ENCODE measurements around the gene ZNF536.
"Not testable (repeated sequence)": the region's sequence is repeated elsewhere in the genome, so short reads cannot be mapped to it uniquely, and the experiment has no call there.

Gene ZNF536

DNA sequence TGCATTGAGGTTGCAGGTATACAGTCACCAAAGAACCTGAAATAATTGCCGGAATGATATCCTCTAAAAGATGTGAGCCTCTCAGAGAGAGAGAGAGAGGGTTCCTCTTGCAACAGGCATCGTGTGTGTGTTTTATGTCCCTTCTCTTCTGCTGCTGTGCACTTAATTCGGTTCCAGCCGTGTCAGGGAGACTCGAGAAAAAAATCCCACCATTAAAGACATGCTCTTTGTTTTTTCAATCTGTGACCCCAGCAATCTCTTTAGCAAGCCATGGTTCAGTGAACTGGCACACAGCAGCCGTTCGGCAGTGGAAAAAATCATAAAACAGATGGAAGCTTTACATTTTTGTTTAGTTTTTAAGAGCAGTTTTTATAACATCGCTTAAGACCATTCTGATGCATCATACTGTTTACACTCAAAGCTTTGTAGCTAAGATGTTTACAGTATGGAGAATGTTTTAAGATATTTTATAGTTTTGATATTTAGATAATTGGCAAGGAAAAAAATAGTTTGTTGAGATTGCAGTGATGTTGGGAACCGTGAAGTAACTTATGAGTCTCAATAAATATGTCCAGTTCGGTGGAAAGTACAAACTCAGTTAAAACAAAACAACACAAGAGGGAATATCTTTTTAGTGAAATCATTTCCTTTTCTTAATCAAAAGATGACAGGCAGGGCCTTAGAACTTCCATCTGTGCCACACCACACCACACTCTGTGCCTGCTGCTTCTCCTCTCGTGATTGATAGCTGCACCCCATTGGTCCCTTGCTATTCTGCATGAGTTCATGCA, 31.2 kb upstream of the ZNF536 start:
- in situ Hi-C loops (cut with MboI; ENCODE audit: low sequenced_read_pairs): no loop called here

DNA sequence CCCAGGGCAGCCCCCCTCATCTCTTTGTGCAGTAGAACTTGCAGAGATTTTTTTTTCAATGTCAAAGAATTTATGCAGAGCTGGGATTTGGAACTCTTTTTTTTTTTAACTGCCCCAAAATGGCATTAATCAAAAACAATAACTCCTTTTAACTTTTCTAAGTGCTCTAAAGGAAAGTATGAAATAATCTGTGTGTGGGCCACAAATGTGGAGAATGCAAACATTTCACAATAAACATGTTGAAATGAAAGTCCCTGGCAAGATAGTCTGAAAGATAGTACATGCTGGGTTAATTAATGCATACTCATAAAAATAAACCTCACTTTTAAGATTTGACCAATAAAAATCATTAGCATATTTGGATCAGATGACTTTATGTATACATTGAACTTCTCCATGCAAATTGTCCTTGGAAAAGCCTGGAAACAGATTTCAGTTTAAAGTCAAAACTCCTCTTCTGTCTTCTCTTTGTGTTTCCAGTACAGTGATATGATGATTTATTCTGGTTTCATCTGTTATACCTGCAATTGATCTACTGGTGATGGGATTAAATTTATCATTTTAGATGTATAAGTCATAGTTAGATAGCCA, 30.5 kb upstream of the ZNF536 start:
- in situ Hi-C loops (cut with MboI; ENCODE audit: low sequenced_read_pairs): no loop called here

- in situ Hi-C loops (cut with MboI; ENCODE audit: low sequenced_read_pairs): no loop called here
Measured at GRCh38 chr19:30342901-30343300, 29.3 kb upstream of the ZNF536 start.

DNA sequence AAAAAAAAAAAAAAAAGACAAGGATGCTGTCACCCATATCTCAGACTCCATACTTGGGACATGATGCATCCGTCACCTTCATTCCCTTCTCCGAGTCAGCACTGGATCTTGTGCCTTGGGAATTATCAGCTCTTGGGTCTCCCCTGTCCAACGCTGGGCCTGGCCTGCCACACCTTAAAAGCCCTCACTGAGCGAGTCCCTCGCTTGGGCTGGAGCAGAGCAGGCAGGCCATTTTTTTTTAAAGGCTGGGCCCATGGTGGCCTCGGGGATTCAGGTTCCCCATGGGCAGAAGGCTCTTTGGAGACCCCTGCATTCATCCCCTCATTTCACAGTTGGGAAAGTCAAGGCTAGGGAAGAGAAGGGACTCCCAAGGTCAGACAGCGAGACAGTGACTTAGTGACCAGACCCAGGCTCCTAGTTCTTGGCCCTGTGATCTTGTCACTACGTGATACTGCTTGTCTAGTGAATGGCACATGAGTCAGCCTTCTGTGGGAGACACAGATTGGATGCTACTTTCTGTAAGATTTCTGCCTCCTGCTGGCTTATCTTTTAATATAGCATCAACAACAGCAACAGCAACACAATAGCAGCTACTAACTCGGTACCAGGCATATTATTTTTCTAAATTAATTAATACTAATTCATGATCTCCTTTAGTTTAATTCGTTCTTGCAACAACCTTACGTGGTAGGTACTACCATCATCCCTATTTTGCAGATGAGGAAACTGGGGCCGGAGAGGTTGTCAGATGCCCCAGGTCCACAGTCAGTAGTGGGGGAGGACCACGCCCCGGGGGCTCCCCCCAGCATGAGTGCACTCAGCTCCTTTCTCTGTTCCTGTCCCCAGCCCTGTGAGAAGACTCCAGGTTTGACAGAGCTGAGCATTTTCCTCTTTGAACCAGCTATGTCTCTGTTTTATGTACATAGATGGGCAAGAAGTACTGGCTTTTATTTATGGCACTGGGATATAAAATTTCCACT, 27.4 kb upstream of the ZNF536 start:
- in situ Hi-C loops (cut with MboI; ENCODE audit: low sequenced_read_pairs): no loop called here

GRCh38 chr19:30345686-30346085, 26.5 kb upstream of the ZNF536 start:
- in situ Hi-C loops (cut with MboI; ENCODE audit: low sequenced_read_pairs): no loop called here

GRCh38 chr19:30346468-30346867, 25.7 kb upstream of the ZNF536 start:
- in situ Hi-C loops (cut with MboI; ENCODE audit: low sequenced_read_pairs): not testable (repeated sequence)

- in situ Hi-C loops (cut with MboI; ENCODE audit: low sequenced_read_pairs): no loop called here
Measured at GRCh38 chr19:30349131-30349730, 23.0 kb upstream of the ZNF536 start.

GRCh38 chr19:30350692-30351663, 21.2 kb upstream of the ZNF536 start:
- in situ Hi-C loops (cut with MboI; ENCODE audit: low sequenced_read_pairs): no loop called here

- in situ Hi-C loops (cut with MboI; ENCODE audit: low sequenced_read_pairs): no loop called here
Measured at GRCh38 chr19:30351774-30352173, 20.4 kb upstream of the ZNF536 start.

- in situ Hi-C loops (cut with MboI; ENCODE audit: low sequenced_read_pairs): no loop called here
Measured at GRCh38 chr19:30353394-30353945, 18.7 kb upstream of the ZNF536 start.

GRCh38 chr19:30355586-30355985, 16.6 kb upstream of the ZNF536 start:
- in situ Hi-C loops (cut with MboI; ENCODE audit: low sequenced_read_pairs): no loop called here

GRCh38 chr19:30356951-30357579, 15.1 kb upstream of the ZNF536 start:
- in situ Hi-C loops (cut with MboI; ENCODE audit: low sequenced_read_pairs): no loop called here

GRCh38 chr19:30357580-30357954, 14.6 kb upstream of the ZNF536 start:
- in situ Hi-C loops (cut with MboI; ENCODE audit: low sequenced_read_pairs): no loop called here

DNA sequence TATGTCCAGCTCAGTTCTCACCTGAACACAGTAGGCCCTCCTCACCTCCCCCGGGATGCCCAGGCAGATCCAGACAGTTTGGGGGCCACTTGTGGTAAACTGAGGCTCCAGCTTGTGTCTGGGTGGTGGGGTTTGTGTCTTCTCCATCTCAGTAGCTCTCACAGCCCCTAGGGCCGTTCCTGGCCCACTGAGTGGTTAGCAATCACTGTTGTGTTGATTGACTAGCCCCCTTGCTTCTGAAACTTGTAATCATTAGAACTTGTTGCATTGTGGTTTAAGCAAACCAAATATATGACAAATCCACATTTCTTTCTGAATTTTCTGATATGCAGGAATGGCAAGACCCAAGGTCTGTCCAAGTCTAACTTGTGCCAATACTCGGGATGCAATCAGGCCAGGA, 13.9 kb upstream of the ZNF536 start:
- in situ Hi-C loops (cut with MboI; ENCODE audit: low sequenced_read_pairs): no loop called here

- in situ Hi-C loops (cut with MboI; ENCODE audit: low sequenced_read_pairs): no loop called here
Measured at GRCh38 chr19:30358821-30359580, 13.2 kb upstream of the ZNF536 start.

DNA sequence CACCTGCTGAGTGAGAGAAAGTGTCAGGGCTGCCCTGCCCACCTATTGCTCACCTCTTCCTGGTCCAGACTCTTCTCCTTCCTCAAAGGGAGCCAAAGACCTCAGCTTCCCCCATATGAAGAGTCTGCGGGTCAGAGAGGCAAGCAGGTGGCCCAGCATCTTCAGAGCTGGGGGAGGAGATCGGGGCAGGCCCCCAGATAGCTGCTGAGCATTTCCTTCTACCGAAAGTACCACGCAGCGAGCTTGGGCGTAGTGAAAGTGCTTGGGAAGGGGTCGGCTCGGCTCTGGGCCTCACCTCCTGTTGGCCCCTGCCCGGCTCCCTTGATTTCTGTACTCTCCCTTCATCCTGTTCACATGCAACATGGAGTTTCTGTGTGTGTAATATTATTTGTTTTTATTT, 12.2 kb upstream of the ZNF536 start:
- in situ Hi-C loops (cut with MboI; ENCODE audit: low sequenced_read_pairs): no loop called here

DNA sequence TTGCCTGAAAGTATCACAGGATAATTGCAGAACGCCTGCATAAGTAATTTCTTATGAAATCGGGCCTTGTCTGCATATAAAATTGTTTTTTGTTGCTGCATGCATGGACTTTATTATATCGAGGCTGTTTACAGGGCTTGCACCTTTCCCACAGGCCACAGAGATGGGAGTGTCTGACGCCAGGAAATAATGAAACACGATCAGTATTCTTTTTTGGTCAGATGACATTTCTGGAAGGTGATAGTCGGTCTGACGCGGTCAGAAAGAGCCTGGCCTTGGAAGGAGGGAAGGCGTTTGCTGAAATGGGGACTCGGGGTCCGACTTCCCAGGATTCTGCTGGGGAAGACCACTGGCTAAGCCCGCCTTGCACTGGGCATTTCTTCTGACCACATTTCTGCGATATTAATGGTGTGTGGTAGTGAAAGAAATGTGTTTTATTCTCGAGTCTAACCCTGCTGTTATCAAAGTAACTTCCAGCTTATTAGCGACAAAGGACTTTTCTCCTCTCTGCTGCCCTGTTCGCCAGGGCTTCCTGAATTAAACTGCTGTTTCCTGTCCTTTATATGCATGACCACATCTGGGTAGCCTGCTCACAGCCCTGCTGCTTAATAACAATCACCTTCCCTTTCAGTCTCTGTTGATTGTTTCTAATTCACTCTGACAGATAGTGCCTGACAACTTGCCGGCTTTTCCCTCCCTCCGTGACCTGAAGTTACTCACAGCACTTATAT, 11.6 kb upstream of the ZNF536 start:
- in situ Hi-C loops (cut with MboI; ENCODE audit: low sequenced_read_pairs): no loop called here

DNA sequence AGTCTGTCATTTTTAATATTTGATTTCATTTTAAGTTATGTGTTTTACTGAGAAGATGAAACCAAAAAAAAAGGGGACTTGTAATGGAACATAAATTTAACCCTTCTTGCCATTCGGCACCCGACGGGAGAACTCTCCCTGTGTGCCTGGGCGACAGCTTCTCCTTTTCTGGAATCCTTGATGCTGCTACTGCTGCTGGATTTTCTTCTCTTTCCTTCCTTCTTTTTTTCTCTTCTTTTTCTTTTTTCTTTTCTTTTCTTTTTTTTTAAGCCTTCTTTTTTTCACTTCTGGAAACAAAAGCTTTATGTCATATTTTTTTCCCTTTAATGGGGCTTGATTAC, 11.1 kb upstream of the ZNF536 start:
- in situ Hi-C loops (cut with MboI; ENCODE audit: low sequenced_read_pairs): no loop called here

Measured in HL-60/S4 (cell line).